ENCODE data around the gene KIRREL3.
"Not testable (repeated sequence)": the region's sequence is repeated elsewhere in the genome, so short reads cannot be mapped to it uniquely, and the experiment has no call there.

Gene KIRREL3

DNA sequence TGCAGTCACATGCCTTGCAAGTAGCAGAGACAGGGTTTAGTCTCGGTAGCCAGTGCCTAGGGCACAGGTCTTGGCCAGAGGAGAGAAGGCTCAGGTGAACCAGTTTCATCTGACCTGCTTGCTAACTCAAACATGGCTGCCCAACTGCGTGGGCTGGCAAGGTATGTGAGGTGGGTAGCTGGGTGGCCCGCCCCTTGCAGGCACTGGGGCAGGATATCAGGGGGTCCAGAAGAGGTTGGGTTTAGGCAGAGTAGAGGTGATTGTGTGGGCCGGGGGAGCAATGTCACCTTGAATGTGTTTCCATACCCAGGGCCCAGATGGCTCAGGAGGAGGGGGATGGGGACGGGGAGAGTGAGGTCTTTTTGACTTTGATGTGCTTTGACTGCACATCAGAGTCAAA is 607.4 kb downstream of the KIRREL3 start:
- DNase-seq (ENCODE audit: low read depth): no peak
- TF ChIP-seq, protein P1, sequence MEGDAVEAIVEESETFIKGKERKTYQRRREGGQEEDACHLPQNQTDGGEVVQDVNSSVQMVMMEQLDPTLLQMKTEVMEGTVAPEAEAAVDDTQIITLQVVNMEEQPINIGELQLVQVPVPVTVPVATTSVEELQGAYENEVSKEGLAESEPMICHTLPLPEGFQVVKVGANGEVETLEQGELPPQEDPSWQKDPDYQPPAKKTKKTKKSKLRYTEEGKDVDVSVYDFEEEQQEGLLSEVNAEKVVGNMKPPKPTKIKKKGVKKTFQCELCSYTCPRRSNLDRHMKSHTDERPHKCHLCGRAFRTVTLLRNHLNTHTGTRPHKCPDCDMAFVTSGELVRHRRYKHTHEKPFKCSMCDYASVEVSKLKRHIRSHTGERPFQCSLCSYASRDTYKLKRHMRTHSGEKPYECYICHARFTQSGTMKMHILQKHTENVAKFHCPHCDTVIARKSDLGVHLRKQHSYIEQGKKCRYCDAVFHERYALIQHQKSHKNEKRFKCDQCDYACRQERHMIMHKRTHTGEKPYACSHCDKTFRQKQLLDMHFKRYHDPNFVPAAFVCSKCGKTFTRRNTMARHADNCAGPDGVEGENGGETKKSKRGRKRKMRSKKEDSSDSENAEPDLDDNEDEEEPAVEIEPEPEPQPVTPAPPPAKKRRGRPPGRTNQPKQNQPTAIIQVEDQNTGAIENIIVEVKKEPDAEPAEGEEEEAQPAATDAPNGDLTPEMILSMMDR (conservative IDR thresholded peaks at IDR 0.05; ENCODE audit: low read depth, low read length): no peak
- no peak overlapping the region for H3K4me3 ChIP-seq (ENCODE audit: low read length)

DNA sequence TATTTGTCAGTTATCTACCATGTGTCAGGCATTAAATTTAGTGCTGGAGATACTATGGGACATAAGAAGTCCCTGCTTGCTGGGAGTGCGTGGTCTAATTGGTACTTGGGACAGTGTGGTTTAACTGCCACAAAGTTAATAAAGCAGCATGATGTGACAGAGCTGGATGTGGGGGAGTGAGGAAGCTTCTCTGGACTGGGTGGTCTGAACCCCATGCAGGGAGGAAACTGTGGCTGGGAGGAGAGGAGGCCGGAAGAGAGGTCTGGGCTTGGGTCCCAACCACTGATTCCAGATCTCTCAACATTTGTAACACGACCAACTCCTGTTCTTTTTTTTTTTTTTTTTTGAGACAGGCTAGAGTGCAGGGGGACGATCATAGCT is 607.9 kb downstream of the KIRREL3 start:
- DNase-seq (ENCODE audit: low read depth): no peak
- H3K4me3 ChIP-seq (ENCODE audit: low read length): no peak overlapping the region
- TF ChIP-seq, protein P1 (conservative IDR thresholded peaks at IDR 0.05; ENCODE audit: low read depth, low read length): no peak

DNA sequence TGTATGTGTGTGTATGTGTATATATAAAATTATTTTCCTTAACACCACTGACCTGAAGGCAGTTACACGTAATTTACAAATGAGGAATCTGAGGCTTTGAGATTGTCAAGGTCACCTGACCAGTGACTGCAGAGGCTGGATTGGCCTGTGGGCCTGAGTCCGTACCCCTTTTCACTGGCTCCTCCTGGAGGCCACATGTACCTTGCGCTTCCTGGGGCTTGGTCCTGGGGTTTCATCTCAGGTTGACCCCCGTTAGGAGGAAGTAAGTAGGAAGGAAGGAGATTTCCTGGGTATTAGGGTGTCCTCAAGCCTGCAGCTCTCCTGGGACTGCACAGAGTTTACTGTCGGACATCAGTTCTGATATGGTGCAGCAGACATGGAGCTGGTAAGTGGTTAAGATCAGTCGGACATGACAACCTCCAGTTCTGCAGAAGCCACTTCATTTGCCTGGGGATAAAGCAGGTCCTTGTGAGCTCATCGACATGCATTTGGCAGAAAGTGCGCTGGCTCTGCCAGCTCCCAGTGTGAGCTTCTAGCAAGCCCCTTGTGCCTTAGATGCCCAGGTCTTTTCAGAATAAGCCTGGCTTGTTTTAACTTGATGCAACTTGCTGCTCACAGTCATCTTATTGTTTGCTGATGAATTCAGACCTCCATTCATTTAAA is 608.5 kb downstream of the KIRREL3 start:
- TF ChIP-seq, protein P1 (conservative IDR thresholded peaks at IDR 0.05; ENCODE audit: low read depth, low read length): peak; percentile 53
- no peak overlapping the region for H3K4me3 ChIP-seq (ENCODE audit: low read length)
- DNase-seq (ENCODE audit: low read depth): no peak

DNA sequence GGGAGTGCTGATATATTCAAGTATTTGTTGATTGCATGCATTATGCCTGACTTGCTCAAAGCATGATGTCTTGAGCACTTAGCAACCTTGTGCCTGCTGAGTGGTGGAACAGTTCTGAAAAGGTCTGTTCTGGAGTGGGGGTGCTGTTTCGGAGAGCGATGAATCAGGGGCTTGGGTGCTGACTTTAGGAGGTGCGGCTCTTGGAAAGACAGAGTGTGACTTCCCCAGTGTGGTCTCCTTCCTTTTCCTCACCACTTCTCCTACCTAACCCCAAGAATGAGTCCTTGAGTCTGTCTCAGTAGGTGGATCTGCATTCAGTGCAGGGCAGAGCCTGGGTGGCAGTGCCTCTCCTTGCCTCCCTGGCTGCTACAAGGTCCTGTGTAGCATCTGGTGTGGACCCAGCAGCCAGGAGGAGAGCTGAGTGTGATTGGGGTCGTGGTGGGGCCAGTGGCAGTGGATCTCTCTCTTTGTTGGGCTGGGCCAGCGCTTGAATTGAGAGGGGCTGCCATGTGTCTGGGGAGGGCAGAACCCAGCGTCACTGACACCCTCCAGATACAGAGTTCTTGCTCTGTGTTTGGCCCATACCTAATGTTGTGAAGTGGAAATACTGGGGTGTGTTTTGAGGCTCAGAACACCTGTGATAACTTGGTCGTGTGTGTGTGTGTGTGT is 609.1 kb downstream of the KIRREL3 start:
- no peak for DNase-seq (ENCODE audit: low read depth)
- H3K4me3 ChIP-seq (ENCODE audit: low read length): no peak overlapping the region
- TF ChIP-seq, protein P1 (conservative IDR thresholded peaks at IDR 0.05; ENCODE audit: low read depth, low read length): no peak

DNA sequence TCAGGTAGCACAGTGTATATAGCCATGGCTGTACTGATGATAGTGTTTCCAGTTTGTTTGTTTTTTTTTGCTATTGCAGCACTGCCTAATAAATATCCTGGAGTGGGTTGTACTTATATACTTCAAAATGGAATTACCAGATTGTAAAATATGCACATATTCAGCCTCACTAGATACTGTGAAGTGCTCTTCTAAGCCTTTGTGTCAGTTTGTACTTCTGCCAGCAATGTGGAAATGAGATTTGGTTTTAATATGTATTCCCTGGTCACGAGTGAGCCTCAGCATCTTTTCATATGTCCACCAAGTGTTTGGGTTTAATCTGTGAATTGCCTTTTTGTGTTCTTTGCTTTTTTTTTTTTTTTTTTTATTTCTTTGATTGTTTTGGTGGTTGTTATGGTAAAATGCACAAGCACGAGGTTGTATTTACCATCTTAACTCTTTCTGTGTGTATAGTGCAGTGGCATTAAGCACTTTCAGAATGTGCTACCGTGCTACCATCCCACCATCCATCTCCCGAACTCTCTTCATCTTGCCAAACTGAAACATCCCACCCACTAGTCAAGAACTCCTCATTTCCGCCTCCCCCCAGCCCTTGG is 610.2 kb downstream of the KIRREL3 start:
- H3K4me3 ChIP-seq (ENCODE audit: low read length): no peak overlapping the region
- DNase-seq (ENCODE audit: low read depth): no peak
- TF ChIP-seq, protein P1 (conservative IDR thresholded peaks at IDR 0.05; ENCODE audit: low read depth, low read length): no peak

DNA sequence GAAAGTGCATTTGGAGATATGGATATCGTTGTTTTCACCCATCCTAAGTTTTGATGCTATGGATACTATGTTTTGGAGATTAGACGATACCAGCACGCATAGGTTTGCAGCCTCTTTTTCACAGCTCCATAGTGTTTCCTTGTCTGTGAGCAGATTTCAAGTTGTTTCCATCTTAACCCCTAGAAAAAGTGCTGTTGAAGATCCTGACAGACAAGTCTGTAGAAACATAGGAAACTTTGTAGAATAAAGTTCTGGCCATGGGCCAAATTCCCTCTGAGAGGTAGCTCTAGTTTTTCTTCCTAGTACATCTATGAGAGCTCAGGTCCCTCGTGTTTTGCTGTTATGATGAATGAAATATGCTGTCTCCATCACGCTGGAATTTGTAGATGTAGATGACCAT is 612.7 kb downstream of the KIRREL3 start:
- no peak overlapping the region for H3K4me3 ChIP-seq (ENCODE audit: low read length)
- DNase-seq (ENCODE audit: low read depth): no peak

DNA sequence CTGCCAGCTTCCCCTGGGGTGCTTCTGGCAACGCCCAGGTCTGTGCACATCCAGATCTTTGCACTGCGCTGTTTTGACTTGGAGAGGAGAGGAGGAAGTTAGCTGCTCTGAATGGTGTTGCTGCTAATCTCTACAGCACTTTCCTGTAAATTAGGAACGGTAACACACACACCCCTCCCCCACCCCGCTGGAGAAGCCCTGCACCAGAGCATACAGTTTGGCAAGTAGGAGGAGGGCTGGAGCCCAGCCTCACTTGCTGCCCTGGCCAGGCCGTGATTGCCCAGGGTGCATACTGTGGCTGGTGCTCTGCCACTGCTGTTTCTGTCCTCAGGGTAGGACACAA is 613.9 kb downstream of the KIRREL3 start:
- H3K4me3 ChIP-seq (ENCODE audit: low read length); DNase-seq (ENCODE audit: low read depth): not testable (repeated sequence)

More for the DNA sequence above, 612.7 kb downstream of the KIRREL3 start:
- TF ChIP-seq, protein P1 (conservative IDR thresholded peaks at IDR 0.05; ENCODE audit: low read depth, low read length): no peak
